CD4-positive, alpha-beta T cell treated with Interleukin-21 for 1 hour (primary cell): ENCODE results near the gene DUS1L.
"Not testable (repeated sequence)": the region's sequence is repeated elsewhere in the genome, so short reads cannot be mapped to it uniquely, and the experiment has no call there.

Source experiments
- DNase-seq: peaks from one replicate; pipeline ENCODE4 v3.0.0-alpha.2; 2020

DUS1L gene

DNA sequence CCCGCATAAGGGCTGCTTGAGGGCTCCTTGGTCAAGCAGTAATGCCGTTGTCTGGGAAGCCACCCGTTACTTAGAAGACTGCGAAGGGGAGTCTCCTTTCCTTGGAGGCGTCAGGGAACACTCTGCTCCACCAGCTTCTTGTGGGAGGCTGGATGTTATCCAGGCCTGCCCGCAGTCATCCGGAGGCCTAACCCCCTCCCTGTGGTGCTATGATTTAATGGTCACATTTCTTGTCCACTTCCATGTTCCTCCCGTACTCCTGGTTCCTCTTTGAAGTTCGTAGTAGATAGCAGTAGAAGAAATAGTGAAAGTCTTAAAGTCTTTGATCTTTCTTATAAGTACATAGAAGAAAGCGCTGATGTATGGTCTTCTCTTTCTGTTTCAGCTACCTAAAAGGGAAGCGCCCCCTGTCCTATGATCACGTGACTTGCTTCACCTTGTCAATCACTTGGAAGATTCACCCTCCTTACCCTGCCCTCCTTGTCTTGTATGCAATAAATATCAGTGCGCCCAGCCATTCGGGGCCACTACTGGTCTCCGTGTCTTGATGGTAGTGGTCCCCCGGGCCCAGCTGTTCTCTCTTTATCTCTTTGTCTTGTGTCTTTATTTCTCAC is 26.7 kb downstream of the DUS1L start:
- DNase-seq: not testable (repeated sequence)

DNA sequence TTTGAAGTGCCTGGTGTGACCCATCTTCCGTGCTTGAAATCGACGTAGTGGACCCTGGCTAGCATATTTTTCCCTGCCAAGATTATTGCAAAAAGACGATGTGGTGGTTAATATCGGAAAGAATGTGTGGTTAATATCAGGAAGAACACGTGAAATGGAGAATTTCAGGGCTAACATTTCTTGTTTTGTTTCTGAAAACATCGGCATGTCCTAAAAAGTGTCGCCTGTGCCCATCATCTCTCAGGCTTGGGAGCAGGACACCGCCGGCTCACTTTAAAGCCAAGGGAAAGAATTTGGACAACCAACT is 27.8 kb downstream of the DUS1L start:
- DNase-seq: no peak

DNA sequence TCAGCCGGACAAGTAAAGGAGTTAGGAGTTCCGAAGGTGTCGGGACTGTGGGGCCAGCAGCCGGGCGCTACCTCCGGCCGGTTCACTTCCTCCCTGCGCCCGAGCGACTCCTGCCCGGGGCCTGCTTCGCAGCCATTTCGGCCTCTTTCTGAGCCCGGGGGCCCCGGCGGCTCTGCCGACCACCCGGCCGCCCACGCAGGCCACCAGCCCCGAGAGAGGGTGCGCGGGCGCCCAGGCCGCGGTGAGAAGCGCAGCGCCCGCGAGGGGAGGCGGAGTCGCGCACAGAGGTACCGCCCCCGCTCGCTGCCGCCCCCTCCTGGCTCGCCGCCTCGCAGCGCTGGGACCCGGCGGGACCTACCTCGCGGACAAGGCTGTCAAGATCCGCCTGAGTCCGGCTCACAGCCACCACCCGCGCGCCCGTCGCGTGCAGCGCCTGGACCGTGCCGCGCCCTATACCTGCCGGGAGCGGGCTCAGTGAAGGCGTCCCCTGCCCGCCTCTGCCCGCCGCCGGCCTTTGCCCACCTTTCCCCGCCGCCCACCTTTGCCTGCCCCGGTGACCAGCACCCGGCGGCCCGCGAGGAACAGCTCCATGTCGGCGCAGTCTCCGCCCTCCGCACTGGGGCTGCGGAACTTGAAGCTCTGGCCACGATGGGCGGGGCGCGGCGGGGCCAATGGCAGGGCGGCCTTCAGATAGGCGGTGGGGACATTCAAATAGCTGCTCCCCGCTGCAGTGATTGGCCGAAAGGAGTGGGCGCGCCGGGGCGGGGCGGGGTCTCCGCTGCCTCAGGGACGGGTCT is 28.3 kb downstream of the DUS1L start, which contains the start of gene DCXR:
Gene DCXR (minus strand): TSS at position 606 of the 797 bp plus-strand sequence. CDS start 15 bp downstream, at position 591.
- peak; percentile 96 for DNase-seq

DNA sequence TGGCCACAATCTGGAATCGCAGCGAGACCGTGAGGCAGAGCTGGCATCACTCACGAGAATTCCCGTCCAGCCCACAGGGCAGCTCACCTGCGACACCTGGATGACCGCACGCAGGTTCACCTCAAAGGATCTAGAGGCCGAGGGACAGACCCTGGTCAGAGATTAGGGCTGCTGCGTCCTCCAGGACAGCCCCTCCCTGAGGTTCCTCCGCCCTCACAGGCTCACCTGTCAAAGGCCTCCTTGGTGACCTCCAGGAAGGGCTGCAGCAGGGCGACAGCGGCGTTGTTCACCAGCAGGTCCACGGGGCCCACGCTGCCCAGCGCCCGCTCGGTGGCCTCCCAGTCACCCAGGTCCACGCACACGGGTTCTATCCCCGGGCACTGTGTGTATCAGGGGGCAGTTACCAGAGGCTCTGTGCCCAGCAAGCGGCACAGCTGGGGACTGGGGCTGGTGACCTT is 28.9 kb downstream of the DUS1L start:
- no peak for DNase-seq

DNA sequence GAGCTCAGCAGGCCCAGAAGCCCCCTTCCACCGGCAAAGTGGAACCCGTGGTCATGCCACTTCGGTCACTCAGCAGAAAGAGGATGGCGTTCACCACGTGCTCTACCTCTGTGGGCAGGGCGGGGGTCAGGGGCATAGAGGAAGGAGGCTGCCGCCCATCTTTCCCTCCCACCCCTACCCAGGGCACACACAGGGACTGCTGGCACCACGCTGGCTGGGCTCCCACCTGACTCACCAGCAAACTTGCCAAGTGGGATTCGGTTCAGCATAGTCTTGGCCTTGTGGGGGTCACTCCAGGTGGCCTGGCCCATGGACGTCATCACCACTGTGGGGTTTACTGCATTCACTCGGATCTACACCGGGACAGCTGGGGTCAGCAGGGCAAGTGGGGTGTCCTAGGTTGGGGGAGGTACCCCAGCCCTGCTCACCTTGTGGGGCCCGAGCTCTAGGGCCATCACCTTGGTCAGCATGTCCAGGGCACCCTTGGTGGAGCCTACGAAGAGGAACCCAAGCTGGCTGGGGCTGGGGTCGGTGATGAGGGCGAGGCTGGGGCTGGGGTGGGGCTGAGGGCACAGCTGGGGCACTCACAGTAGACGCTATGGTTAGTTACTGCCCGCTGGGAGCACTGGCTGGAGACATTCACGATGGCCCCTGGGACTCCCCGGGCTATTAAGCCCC is 29.5 kb downstream of the DUS1L start:
- DNase-seq: no peak

DNA sequence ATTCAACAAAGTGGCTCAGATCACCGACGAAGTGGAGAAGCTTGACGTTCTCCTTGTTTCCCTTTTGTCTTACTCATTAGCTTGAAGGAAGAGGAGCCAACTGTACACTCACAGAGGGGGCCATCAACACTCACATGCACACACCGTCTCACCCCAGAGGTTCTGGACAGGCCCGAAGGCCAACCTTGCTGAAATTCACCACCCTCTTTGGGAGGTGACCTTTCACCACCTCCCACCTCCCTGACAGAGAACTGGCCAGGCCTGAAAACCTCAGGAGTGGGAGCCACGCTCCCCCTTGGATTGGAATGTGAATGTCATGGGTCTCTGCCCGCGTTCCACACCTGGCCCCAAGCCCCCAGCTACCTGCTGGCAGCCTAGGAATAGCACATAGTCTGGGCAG is 30.1 kb downstream of the DUS1L start:
- DNase-seq: no peak

DNA sequence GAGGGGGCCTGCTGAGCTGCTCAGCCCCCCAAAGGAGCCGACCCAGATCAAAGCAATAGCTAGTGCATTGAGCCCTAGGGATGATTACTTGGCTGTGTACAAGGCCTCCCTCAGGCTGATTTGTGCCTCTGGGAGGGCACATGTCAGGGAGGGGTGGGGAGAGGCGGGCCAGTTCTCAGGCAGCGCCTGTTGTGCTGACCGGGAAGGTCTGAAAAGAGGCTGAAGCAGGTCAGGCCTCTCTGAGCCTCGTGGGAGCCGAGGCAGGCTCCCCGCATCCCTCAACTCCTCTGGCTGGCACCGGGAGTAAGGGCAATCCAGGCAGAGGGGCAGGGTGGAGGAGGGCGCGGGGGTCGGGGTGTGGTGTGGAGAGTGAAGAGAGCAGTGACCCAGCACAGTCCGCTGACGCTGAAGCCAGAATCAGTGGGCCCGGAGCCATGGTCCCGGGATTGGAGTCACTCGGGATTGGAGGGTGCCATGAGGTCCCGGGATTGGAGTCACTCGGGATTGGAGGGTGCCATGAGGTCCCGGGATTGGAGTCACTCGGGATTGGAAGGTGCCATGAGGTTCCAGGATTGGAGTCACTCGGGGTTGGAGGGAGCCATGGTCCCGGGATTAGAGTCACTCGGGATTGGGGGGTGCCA is 31.1 kb downstream of the DUS1L start:
- no peak for DNase-seq

DNA sequence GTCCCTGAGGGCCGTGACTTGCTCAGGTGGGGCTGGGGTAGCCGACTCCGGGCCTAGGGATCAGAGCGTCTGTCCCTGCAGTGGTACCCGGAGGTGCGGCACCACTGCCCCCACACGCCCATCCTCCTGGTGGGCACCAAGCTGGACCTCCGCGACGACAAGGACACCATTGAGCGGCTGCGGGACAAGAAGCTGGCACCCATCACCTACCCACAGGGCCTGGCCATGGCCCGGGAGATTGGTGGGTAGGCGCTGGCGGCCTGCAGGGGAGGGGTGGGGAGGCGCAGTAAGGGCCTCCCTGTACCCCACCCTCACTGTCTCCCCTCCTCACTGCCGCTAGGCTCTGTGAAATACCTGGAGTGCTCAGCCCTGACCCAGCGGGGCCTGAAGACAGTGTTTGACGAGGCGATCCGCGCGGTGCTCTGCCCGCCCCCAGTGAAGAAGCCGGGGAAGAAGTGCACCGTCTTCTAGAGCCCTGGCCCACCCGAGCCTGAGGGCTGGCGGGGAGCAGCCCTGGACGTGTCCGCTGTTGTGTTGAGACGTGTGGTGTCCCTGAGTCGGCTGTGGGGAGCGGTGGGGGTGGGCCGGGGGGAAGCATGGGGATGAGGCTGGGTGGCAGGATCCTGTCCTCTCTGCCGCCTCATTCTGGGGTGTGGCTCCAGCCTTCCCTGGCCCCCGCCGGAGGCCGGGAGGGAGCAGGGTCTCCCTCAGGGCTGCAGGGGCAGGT is 32.1 kb downstream of the DUS1L start:
- no peak for DNase-seq

DNA sequence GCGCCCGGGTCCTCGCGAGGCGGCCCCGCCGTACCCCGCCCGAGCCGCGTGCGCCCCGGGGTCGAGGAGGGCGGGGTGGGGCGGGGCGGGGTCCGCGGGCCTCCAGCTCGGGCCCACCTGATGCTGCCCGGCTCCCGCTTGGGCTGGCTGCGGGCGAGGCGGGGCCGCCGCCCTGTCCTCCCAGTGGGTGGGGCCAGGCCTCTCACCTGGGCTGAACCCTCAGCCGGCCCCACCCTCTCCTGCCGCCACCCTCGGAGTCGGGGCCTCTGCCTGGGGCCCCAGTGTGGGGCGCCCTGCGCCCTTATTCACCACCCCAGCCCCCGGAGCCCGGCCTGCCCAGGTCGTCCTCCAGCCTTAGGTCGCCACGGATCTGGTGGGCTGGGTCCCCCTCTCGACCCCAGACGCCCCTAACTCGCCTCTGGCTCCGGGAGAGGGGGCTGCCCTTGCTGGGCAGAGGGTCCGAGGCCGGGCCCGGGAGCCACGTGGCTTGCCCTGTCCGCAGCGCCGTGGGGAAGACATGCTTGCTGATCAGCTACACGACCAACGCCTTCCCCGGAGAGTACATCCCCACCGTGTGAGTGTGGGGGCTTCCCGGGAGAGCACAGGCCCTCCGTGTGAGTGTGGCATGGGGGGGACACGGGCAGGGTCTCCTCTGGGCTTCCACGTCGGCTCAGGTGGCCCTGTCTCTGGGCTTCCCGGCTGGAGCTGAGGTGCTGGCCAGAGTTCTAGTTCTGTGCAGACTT is 33.5 kb downstream of the DUS1L start:
- DNase-seq: peak; percentile 44

DNA sequence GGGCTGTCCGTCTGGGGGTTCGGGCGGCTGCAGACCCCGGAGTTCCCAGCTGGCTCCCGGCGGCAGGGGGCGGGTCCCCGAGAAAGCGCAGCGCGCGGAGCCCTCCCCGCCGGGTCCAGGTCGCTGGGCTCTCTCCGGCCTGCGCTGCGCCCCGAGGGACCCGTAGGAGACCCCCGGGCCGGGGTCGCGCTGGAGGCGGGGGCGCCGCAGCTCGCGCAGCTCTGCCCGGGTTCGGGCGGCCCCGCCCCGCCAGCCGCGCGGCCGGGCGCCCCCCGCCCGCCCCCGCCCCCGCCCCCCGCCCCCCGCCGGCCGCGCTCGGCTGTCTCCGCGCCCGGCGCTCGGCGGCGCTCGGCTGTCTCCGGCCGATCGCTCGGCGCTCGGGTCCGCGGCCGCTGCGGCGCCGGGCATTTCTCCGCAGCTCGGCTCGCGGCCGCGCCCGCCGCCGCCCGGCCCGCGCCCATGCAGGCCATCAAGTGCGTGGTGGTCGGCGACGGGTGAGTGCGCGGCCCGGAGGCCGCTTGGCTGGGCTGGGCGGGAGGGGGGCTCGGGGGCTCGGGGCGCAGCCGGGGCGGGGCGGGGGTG is 34.2 kb downstream of the DUS1L start, which contains the start of gene RAC3:
Gene RAC3 (plus strand): TSS at position 376 of the 582 bp plus-strand sequence. CDS start 84 bp downstream, at position 460.
- DNase-seq: no peak

DNA sequence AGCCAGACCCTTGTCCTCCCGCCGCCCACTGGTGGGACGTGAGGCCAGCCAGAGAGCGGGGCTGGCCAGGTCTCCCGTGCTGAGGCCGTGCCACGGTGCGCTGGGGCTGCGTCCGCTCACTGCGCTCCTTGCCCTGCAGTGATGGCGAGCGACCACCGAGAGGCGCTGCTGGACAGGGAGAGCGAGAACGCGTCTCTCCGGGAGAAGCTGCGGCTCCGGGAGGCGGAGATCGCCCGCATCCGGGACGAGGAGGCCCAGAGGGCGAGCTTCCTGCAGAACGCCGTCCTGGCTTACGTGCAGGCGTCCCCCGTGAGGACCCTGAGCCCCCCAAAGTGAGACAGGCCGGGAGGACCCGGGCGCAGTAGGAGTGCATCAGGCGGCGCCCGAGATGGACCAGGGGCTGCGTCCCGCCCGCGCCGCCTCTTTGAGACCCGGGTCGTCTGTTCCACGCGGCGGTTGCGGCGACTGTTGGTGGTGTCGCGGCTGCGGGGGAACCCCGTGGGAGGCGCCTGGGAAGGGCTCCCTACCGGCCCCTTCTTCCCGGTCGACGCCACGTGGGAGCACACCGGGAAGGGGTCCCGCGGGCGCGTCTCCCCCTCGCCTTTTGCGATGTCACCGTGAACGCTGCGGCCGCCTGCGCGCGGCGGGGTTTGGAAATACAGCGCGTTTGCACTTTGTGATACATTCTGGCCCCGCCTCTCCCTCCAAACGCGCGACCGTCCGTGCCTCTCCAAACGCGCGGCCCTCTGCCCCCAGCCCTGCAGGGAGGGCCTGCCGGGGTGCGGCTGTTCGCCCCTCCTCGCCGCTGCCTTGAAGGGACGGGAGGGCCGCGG is 34.9 kb downstream of the DUS1L start:
- peak; percentile 86 for DNase-seq

DNA sequence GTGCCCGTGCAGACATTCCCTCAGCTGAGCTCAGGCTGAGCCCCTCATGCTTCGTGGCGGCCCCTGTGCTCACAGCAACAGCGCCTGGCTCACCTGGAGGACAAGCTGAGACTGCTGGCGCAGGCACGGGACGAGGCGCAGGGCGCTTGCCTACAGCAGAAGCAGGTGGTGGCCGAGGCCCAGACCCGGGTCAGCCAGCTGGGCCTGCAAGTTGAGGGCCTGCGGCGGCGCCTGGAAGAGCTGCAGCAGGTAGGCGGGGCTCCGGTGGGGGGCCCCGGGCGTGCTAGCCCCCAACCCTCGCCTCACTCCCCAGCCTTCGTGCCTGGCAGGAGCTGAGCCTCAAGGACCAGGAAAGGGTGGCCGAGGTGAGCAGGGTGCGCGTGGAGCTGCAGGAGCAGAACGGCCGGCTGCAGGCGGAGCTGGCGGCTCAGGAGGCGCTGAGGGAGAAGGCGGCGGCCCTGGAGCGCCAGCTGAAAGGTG is 35.6 kb downstream of the DUS1L start:
- no peak for DNase-seq

DNA sequence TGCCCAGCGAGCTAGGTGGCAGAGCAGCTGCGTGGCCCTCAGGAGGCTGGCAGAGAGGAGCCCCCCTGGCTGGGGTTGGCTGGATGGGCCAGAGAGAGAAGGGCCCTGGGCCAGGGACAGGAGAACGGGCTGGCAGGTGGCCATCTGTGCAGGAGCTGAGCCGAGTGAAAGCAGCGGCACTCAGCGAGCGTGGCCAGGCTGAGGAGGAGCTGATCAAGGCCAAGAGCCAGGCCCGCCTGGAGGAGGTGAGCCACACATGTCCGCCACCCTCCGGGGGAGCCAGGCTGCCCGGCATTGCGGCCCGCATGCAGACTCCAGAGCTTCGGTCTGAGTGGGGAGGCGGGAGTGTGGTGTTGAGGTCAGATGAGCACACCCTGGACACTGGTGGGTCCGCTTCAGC is 36.2 kb downstream of the DUS1L start:
- no peak for DNase-seq

DNA sequence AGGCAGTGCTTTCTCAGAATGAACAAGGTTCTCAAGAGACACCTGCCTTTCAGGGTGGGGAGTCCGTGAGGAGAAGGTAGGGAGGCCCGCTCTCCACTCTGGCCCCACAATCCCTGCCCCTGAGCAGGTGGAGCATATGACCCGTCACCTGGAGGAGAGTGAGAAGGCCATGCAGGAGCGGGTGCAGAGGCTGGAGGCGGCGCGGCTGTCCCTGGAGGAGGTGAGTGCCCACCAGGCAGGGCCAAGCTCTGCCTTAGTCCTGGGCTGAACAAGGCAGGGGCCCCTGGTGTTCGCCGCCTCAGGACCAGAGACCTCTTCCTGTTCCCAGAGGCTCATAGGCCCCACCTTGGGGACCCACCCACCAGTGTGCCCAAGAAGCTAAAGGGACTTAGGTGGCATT is 36.6 kb downstream of the DUS1L start:
- no peak for DNase-seq

DNA sequence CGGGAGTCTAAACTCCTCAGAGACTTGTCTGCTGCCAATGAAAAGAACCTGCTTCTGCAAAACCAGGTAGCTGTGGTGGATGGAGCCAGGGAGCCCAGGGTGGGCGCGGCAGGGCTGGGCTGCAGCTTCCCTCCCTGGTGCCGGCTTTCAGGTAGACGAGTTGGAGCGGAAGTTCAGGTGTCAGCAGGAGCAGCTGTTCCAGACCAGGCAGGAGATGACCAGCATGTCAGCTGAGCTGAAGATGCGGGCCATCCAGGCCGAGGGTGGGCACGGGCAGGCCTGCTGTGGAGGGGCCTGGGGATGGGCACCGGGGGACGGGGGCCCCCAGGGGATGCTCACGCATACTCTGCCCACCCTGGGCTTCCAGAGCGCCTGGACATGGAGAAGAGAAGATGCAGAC is 37.4 kb downstream of the DUS1L start:
- no peak for DNase-seq

DNA sequence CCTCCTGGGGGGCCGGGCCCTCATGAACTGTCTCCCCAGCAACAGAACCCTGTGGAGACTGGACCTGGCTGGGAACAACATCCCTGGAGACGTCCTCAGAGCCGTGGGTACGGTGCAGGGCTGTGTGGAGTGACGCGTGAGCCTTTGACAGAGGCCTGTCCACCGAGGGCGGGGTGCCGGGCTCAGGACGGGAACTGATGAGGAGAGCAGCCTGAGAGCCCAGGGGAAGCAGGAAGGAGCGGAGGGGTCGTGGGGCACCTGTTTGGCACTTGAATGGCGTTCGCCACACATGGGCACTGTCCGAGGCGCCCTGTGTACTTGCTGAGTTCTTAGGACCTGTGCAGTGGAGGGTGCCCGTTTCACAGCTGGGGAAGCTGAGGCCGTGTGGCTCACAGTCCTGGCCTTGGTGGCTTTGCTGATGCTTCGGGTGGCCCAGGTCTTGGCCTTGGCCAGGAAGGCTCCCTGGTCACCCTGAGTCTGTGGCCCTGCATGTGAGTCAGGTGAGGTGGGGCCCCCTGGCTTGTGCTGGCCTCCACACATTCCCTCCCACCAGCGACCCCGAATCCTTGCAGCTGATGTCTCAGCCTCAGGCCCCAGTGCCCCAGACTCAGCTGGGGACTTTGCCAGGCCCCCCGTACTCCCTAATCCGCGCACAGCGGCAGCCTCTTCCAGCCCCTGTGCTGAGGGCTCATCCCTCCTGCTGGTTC is 40.0 kb downstream of the DUS1L start:
- DNase-seq: no peak

DNA sequence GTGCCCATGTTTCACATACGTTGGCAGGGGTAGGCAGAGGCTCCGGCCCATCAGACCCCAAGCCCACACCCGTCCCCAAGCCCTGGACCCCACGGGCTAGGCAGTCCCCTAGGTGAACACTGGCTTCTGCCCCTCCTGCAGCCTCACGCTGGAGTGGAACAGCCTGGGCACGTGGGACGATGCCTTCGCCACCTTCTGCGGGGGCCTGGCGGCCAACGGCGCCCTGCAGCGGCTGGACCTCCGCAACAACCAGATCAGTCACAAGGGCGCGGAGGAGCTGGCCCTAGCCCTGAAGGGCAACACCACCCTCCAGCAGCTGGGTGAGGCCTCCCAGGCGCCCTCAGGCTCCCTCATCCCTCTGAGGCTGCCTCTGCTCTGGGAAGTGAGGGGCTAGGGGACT is 40.7 kb downstream of the DUS1L start:
- DNase-seq: no peak

DNA sequence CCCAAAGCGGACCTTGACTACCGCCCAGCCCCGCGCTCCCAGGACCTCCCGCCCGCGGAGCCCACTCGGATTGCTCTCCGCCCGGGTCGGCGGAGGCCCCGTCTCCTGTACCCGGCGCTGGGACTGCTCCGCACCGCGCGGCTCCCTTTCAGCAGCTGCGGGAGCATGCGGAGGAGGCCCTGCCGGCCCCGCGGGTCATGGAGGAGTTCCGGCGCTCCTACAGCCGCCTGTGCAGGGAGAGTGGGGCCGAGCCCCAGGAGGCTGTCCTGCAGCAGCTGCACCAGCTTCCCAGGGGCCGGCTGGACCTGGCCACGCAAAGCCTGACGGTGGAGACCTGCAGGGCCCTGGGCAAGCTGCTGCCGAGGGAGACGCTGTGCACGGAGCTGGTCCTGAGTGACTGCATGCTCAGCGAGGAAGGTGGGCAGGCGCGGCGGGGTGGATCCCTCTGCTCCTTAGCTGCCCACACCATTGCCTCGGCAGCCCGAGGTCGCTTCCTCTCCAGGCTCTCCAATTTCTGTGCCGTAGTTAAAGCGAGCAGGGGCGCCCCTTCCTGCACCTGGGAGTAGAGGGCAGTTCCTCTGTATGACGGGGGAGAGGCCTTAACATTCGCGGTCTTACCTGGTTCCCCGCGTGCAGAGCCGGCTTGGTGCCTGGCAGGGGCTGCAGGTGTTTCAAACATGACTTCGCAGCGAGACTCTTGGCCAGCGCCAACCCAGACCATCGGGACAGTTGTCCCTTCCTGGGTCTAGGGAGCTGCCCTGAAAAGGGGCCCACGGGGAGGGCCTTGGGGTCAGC is 42.0 kb downstream of the DUS1L start:
- DNase-seq: no peak

DNA sequence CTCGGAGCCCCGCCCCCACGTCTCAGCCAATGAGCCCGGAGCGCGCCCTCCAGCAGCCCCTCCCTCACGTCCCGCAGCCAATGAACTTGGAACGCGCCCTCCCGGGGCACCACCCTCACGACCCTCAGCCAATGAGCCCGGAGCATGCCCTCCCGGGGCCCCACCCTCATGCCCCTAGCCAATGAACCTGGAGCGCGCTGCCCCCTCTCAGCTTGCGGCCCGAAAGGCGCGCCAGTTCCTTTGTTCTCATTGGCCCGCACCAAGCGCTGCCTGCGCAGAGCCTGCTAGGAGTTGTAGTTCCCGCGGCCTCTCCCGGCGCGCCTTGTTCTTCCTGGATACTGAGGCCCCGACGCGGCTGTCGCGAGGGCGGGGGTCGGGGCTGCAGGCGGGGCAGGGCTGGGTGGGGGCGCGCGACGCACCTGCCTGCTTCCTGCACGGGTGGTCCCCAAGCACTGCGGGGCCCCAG is 42.6 kb downstream of the DUS1L start, which contains the start of gene LRRC45:
Gene LRRC45 (plus strand): TSS at position 325 of the 466 bp plus-strand sequence. CDS start 339 bp downstream, outside the sequence.
- peak; percentile 100 for DNase-seq
